Uterus (tissue), 4 donors: ENCODE data around the gene COL6A1. TPM values are rescaled to one million over a fixed set of nuclear protein-coding genes. Genes with fewer than 3 reads are reported as not detected.

Experiments
- DNase-seq, 2 donors: peaks; one replicate each; pipeline ENCODE4 v3.0.0-alpha.2; 2019 to 2020
- H3K27ac ChIP-seq, 2 donors: fragments of 200-600 bp; sonication (generic); 1 replicate in 1 of 2; 2 replicates in 1 of 2; pipeline ENCODE4 v1.5.1; 2016 to 2018
- H3K27me3 ChIP-seq, 2 donors: fragments of 200-600 bp; sonication (generic); one replicate each; pipeline ENCODE4 v1.5.1; 2018 to 2019; ENCODE audit warnings: control low read depth in 1 of 2
- H3K36me3 ChIP-seq, 2 donors: fragments of 200-600 bp; sonication (generic); one replicate each; pipeline ENCODE4 v1.5.1; 2019; ENCODE audit warnings: control low read depth in 1 of 2
- H3K4me1 ChIP-seq, 2 donors: fragments of 200-600 bp; sonication (generic); one replicate each; pipeline ENCODE4 v1.5.1; 2018 to 2019; ENCODE audit warnings: control low read depth in 1 of 2
- H3K4me3 ChIP-seq, 2 donors: fragments of 200-600 bp; sonication (generic); 1 replicate in 1 of 2; 2 replicates in 1 of 2; pipeline ENCODE4 v1.5.1; 2018 to 2019; ENCODE audit warnings: mild to moderate bottlenecking in 1 of 2
- H3K9me3 ChIP-seq, 2 donors: fragments of 200-600 bp; sonication (generic); one replicate each; pipeline ENCODE4 v1.5.1; 2019; ENCODE audit warnings: control low read depth in 1 of 2
- POLR2A ChIP-seq, 2 donors: fragments of 450-650 bp; IDR thresholded peaks; one replicate each; pipeline ENCODE4 v1.6.1; 2016; ENCODE audit warnings: antibody characterized with exemption in 2 of 2, mild to moderate bottlenecking in 1 of 2, moderate library complexity in 1 of 2
- intact Hi-C: fragments of 100-400 bp; cut with DNase I; formaldehyde crosslinking; loops from one replicate; pipeline ENCODE4 v1.15.1; 2023; ENCODE audit warnings: low total_unique reads
- total RNA-seq, 4 donors: library from RNA; depleted of rRNA in 3 of 4; stranded (reverse); fragments of >200 nt in 3 of 4; gene quantifications; one replicate each; pipeline versions ENCODE4 v1.1.0 to v1.2.4, GENCODE V29; 2014 to 2023
- TF ChIP-seq, protein P1 (sequence below), 4 experiments: fragments of 200-600 bp in 2 of 4; fragments of 450-650 bp in 2 of 4; sonication (generic) in 2 of 4; IDR thresholded peaks; one replicate each; pipeline ENCODE4 v1.5.1; 2016 to 2019; ENCODE audit warnings: antibody characterized with exemption in 4 of 4, mild to moderate bottlenecking in 2 of 4, moderate library complexity in 1 of 4
- donor health status: DM: yes; HTN: yes; CAD: no.

The COL6A1 gene
- total RNA-seq, 4 donors from 2014 or later, result 621 to 1,160 (median 804) TPM

- peak overlapping the region in 1 of 2 donors; percentile 30 for H3K27ac ChIP-seq
- intact Hi-C loops, result no loop called here
- no peaks in the 10 kb centered on the region for H3K4me1 ChIP-seq
- no peaks in the 10 kb centered on the region for H3K9me3 ChIP-seq
- H3K36me3 ChIP-seq, result no peaks in the 10 kb centered on the region
- peak in 1 of 2 donors; percentile 13 for DNase-seq
- TF ChIP-seq, protein P1, sequence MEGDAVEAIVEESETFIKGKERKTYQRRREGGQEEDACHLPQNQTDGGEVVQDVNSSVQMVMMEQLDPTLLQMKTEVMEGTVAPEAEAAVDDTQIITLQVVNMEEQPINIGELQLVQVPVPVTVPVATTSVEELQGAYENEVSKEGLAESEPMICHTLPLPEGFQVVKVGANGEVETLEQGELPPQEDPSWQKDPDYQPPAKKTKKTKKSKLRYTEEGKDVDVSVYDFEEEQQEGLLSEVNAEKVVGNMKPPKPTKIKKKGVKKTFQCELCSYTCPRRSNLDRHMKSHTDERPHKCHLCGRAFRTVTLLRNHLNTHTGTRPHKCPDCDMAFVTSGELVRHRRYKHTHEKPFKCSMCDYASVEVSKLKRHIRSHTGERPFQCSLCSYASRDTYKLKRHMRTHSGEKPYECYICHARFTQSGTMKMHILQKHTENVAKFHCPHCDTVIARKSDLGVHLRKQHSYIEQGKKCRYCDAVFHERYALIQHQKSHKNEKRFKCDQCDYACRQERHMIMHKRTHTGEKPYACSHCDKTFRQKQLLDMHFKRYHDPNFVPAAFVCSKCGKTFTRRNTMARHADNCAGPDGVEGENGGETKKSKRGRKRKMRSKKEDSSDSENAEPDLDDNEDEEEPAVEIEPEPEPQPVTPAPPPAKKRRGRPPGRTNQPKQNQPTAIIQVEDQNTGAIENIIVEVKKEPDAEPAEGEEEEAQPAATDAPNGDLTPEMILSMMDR (IDR thresholded peaks at IDR 0.05), result no peak
- no peak for TF ChIP-seq POLR2A (IDR thresholded peaks at IDR 0.05)
- no peaks in the 10 kb centered on the region for H3K27me3 ChIP-seq
- no peak overlapping the region for H3K4me3 ChIP-seq
These were observed 29.8 kb downstream of the COL6A1 start for GRCh38 chr21:46011267-46011967.

DNA sequence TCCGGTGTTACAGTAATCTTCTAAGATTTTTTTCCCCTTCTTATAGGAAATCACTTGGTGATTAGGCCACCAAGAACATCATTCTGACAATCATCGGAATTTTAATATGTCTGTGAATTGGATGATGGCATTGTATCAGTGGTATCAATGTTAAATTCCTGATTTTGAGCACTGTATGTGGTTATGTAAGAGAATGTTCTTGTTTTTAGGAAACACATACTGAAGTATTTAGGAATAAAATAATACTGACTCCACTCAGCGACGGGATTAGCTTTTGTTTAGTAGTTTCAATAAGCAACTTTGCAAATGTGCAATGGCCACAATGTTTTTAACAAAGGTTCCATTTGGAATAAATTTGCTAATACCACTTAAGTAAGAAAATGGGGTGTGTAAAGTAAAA is 30.6 kb downstream of the COL6A1 start:
- Histone ChIP-seq H3K4me1 (no peaks in the 10 kb centered on the region), H3K36me3 (no peaks in the 10 kb centered on the region), H3K4me3 (no peak overlapping the region), H3K27ac (peak overlapping the region in 1 of 2 donors; percentile 30), H3K9me3 (no peaks in the 10 kb centered on the region), H3K27me3 (no peaks in the 10 kb centered on the region)
- no peak for TF ChIP-seq POLR2A (IDR thresholded peaks at IDR 0.05)
- TF ChIP-seq, protein P1 (IDR thresholded peaks at IDR 0.05), result no peak
- intact Hi-C loops, result no loop called here
- DNase-seq, result no peak

DNA sequence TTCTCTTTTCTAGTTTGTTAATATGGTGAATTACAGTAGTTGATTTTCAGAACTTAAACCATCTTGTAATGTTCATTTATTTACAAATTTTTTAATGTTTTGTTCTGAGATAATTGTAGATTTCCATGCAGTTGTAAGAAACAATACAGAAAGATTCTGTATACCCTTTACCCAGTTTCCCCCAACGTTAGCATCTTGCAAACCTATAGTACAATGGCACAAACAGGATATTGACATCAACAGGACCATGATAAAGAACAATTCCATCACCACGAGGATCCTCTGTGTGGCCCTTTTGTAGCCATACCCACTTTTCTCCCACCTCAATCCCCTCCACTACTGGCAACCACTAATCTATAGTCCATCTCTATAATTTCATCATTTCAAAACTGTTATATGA is 33.3 kb downstream of the COL6A1 start:
- intact Hi-C loops, result no loop called here
- H3K36me3 ChIP-seq, result no peaks in the 10 kb centered on the region
- no peaks in the 10 kb centered on the region for H3K9me3 ChIP-seq
- no peak overlapping the region for H3K4me3 ChIP-seq
- H3K4me1 ChIP-seq, result no peaks in the 10 kb centered on the region
- H3K27me3 ChIP-seq, result no peaks in the 10 kb centered on the region
- H3K27ac ChIP-seq, result no peak overlapping the region
- TF ChIP-seq, protein P1 (IDR thresholded peaks at IDR 0.05), result no peak
- no peak for TF ChIP-seq POLR2A (IDR thresholded peaks at IDR 0.05)
- no peak for DNase-seq

GRCh38 chr21:46017148-46017547 is 35.6 kb downstream of the COL6A1 start:
- H3K9me3 ChIP-seq, result no peaks in the 10 kb centered on the region
- intact Hi-C loops, result no loop called here
- no peak overlapping the region for H3K27ac ChIP-seq
- TF ChIP-seq POLR2A (IDR thresholded peaks at IDR 0.05), result no peak
- TF ChIP-seq, protein P1 (IDR thresholded peaks at IDR 0.05), result no peak
- no peaks in the 10 kb centered on the region for H3K36me3 ChIP-seq
- H3K27me3 ChIP-seq, result no peaks in the 10 kb centered on the region
- H3K4me1 ChIP-seq, result no peaks in the 10 kb centered on the region
- H3K4me3 ChIP-seq, result no peak overlapping the region
- DNase-seq, result no peak

DNA sequence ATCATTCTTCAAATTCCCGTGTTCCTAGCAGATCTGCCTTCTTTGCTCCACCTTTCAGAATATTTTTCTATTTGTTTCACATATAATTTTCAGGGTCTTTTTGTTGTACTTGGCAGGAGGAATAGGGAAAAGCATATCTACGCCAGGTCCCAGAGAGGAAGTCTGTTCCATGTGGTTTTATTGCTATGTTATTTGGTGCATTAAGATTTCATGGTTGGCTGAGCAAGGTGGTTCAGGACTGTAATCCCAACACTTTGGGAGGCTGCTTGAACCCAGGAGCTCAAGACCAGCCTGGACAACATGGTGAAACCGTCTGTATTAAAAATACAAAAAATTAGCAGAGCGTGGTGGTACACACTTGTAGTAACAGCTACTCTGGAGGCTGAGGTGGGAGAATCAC is 36.1 kb downstream of the COL6A1 start:
- Histone ChIP-seq H3K4me3 (no peak overlapping the region), H3K27me3 (no peaks in the 10 kb centered on the region), H3K36me3 (no peaks in the 10 kb centered on the region), H3K4me1 (peaks cover 0 to 4% of the 10 kb centered on the region in 2 donors), H3K9me3 (no peaks in the 10 kb centered on the region), H3K27ac (no peak overlapping the region)
- DNase-seq, result no peak
- no peak for TF ChIP-seq POLR2A (IDR thresholded peaks at IDR 0.05)
- TF ChIP-seq, protein P1 (IDR thresholded peaks at IDR 0.05), result no peak
- intact Hi-C loops, result no loop called here
